H1 (cell line): Measurements from ENCODE around the gene CAPN10. TPM values are rescaled to one million over a fixed set of nuclear protein-coding genes. Genes with fewer than 3 reads are reported as not detected.

Experiments
- BCL11A ChIP-seq, 2 experiments: IDR thresholded peaks; one replicate each; pipeline ENCODE4 v1.6.1; 2011; ENCODE audit warnings: low read depth in 2 of 2, low read length in 2 of 2, mild to moderate bottlenecking in 2 of 2
- CEBPB ChIP-seq: IDR thresholded peaks from 2 replicates; pipeline ENCODE4 v1.6.1; 2012; ENCODE audit warnings: low read depth, low read length
- EP300 ChIP-seq, 2 experiments: IDR thresholded peaks; 1 replicate in 1 of 2; 2 replicates in 1 of 2; pipeline ENCODE4 v1.6.1; 2011 to 2012; ENCODE audit warnings: low read depth in 2 of 2, low read length in 2 of 2, mild to moderate bottlenecking in 2 of 2, borderline replicate concordance in 1 of 2, inconsistent platforms in 1 of 2, moderate library complexity in 1 of 2
- KDM4A ChIP-seq: IDR thresholded peaks from one replicate; pipeline ENCODE4 v1.7.1; 2012; ENCODE audit warnings: low read depth, mild to moderate bottlenecking, moderate library complexity, low read length, inconsistent platforms; ENCODE audit not compliant: severe bottlenecking
- KDM5A ChIP-seq: fragments of 200-600 bp; IDR thresholded peaks from 2 replicates; pipeline ENCODE4 v1.7.1; 2012; ENCODE audit warnings: mild to moderate bottlenecking, low read length, inconsistent platforms, mixed read lengths
- POU5F1 ChIP-seq: IDR thresholded peaks from 2 replicates; pipeline ENCODE4 v1.6.1; 2011; ENCODE audit warnings: low read depth, mild to moderate bottlenecking, low read length, moderate library complexity
- RAD21 ChIP-seq, 2 experiments: IDR thresholded peaks in 1 of 2; conservative IDR thresholded peaks in 1 of 2; 2 replicates each; pipeline ENCODE4 v1.6.1; 2011; ENCODE audit warnings: low read depth in 2 of 2, low read length in 2 of 2, improper control_type of control experiment in 1 of 2, inconsistent platforms in 1 of 2, mild to moderate bottlenecking in 1 of 2, moderate library complexity in 1 of 2
- RFX5 ChIP-seq: IDR thresholded peaks from 2 replicates; pipeline ENCODE4 v1.6.1; 2011; ENCODE audit warnings: low read depth, low read length, improper control_type of control experiment, borderline replicate concordance
- ZNF274 ChIP-seq: IDR thresholded peaks from 2 replicates; pipeline ENCODE4 v1.7.0; 2012; ENCODE audit warnings: low read length, borderline replicate concordance; ENCODE audit errors: extremely low read depth
- polyA plus RNA-seq, 7 experiments: library from polyadenylated mRNA; depleted of rRNA in 3 of 7; stranded (reverse) in 5 of 7; unstranded in 2 of 7; fragments of >200 nt in 5 of 7; fragments of 200-250 nt in 2 of 7; gene quantifications; 1 replicate in 5 of 7; 2 replicates in 1 of 7; 4 replicates in 1 of 7; pipeline versions ENCODE4 v1.2.1 to v1.2.3, GENCODE V29; 2011 to 2013; ENCODE audit warnings: missing spikeins in 2 of 7, mixed read lengths in 2 of 7
- total RNA-seq: library from RNA; stranded (reverse); fragmentation: NEBNext Ultra II Directional; extraction: Animal tissue kit (Norgen Biotek cat#: 25700); gene quantifications from 2 replicates; pipeline ENCODE4 v1.2.1, GENCODE V29; 2021
- TF ChIP-seq, protein P1 (sequence below): fragments of 300-600 bp; sonication (generic); IDR thresholded peaks from 2 replicates; pipeline ENCODE4 v1.7.1; 2012; ENCODE audit warnings: low read length, moderate library complexity, mild to moderate bottlenecking, inconsistent platforms; ENCODE audit not compliant: insufficient replicate concordance

The CAPN10 gene
- total and polyA plus RNA-seq, 2 of the 8 experiments (the other 6 are each of a cell fraction or from before 2014, with no cell fraction given): 30.7 to 39.8 TPM

DNA sequence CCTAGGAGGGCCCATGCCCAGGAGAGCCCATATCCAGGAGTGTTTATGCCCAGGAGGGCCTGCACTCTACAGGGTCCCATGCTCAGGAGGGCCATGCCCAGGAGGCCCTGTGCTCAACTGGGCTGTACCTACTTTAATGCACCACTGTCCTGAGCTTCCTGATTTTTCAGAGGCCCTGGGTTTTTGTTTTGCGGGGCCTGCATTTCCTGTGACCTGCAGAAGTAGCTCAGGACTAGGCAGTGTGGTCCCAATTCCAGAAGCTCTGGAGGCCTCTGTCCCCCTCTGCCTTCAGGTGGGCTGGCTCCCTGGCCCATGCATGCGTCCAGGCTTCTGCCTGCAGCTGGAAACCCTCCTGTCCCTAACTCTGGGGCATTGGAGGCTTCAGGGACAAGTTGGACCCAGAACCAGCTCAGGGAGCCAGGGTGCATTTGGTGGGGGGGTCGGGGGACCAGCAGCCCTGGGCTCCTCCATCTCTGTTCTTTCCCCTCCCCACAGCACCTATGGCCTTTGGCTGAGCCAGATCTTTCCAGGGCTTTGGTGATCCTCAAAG, 49.5 kb downstream of the CAPN10 start (continued):
- TF ChIP-seq, protein P1, sequence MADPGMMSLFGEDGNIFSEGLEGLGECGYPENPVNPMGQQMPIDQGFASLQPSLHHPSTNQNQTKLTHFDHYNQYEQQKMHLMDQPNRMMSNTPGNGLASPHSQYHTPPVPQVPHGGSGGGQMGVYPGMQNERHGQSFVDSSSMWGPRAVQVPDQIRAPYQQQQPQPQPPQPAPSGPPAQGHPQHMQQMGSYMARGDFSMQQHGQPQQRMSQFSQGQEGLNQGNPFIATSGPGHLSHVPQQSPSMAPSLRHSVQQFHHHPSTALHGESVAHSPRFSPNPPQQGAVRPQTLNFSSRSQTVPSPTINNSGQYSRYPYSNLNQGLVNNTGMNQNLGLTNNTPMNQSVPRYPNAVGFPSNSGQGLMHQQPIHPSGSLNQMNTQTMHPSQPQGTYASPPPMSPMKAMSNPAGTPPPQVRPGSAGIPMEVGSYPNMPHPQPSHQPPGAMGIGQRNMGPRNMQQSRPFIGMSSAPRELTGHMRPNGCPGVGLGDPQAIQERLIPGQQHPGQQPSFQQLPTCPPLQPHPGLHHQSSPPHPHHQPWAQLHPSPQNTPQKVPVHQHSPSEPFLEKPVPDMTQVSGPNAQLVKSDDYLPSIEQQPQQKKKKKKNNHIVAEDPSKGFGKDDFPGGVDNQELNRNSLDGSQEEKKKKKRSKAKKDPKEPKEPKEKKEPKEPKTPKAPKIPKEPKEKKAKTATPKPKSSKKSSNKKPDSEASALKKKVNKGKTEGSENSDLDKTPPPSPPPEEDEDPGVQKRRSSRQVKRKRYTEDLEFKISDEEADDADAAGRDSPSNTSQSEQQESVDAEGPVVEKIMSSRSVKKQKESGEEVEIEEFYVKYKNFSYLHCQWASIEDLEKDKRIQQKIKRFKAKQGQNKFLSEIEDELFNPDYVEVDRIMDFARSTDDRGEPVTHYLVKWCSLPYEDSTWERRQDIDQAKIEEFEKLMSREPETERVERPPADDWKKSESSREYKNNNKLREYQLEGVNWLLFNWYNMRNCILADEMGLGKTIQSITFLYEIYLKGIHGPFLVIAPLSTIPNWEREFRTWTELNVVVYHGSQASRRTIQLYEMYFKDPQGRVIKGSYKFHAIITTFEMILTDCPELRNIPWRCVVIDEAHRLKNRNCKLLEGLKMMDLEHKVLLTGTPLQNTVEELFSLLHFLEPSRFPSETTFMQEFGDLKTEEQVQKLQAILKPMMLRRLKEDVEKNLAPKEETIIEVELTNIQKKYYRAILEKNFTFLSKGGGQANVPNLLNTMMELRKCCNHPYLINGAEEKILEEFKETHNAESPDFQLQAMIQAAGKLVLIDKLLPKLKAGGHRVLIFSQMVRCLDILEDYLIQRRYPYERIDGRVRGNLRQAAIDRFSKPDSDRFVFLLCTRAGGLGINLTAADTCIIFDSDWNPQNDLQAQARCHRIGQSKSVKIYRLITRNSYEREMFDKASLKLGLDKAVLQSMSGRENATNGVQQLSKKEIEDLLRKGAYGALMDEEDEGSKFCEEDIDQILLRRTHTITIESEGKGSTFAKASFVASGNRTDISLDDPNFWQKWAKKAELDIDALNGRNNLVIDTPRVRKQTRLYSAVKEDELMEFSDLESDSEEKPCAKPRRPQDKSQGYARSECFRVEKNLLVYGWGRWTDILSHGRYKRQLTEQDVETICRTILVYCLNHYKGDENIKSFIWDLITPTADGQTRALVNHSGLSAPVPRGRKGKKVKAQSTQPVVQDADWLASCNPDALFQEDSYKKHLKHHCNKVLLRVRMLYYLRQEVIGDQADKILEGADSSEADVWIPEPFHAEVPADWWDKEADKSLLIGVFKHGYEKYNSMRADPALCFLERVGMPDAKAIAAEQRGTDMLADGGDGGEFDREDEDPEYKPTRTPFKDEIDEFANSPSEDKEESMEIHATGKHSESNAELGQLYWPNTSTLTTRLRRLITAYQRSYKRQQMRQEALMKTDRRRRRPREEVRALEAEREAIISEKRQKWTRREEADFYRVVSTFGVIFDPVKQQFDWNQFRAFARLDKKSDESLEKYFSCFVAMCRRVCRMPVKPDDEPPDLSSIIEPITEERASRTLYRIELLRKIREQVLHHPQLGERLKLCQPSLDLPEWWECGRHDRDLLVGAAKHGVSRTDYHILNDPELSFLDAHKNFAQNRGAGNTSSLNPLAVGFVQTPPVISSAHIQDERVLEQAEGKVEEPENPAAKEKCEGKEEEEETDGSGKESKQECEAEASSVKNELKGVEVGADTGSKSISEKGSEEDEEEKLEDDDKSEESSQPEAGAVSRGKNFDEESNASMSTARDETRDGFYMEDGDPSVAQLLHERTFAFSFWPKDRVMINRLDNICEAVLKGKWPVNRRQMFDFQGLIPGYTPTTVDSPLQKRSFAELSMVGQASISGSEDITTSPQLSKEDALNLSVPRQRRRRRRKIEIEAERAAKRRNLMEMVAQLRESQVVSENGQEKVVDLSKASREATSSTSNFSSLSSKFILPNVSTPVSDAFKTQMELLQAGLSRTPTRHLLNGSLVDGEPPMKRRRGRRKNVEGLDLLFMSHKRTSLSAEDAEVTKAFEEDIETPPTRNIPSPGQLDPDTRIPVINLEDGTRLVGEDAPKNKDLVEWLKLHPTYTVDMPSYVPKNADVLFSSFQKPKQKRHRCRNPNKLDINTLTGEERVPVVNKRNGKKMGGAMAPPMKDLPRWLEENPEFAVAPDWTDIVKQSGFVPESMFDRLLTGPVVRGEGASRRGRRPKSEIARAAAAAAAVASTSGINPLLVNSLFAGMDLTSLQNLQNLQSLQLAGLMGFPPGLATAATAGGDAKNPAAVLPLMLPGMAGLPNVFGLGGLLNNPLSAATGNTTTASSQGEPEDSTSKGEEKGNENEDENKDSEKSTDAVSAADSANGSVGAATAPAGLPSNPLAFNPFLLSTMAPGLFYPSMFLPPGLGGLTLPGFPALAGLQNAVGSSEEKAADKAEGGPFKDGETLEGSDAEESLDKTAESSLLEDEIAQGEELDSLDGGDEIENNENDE: no peak
- TF ChIP-seq BCL11A (IDR thresholded peaks at IDR 0.05; ENCODE audit: low read depth in 2 of 2, low read length in 2 of 2) (no peak), ZNF274 (no peak), KDM5A (no peak), KDM4A (no peak), EP300 (IDR thresholded peaks at IDR 0.05; ENCODE audit: borderline replicate concordance in 1 of 2, low read depth in 2 of 2, low read length in 2 of 2) (no peak), RFX5 (no peak), CEBPB (no peak), RAD21 (IDR thresholded peaks at IDR 0.05 in 1 of 2, conservative IDR thresholded peaks at IDR 0.05 in 1 of 2; ENCODE audit: low read depth in 2 of 2, low read length in 2 of 2) (no peak), POU5F1 (no peak)
